ENCODE data around the gene AMT. TPM values are rescaled to one million over a fixed set of nuclear protein-coding genes. Genes with fewer than 3 reads are reported as not detected.

The AMT gene
- polyA plus RNA-seq, 2 of the 4 experiments (the other 2 are of a cell fraction): 0.83 to 1.4 TPM

GRCh38 chr3:49469936-49470713 is 47.9 kb upstream of the AMT start, which contains the start of gene DAG1:
Gene DAG1, plus strand, starts transcription at chr3:49470267. Its CDS starts 40,268 bp downstream, at chr3:49510535.
- H3K4me2 ChIP-seq: peak within 1 kb of the TSS; percentile 99
- ATAC-seq (peak; percentile 90), FAIRE-seq (no peak), DNase-seq (ENCODE audit: low read depth in 1 of 2, low spot score in 1 of 2) (peak; percentile 89 to 94)
- peaks cover 31% of the 10 kb centered on the region for H3K4me1 ChIP-seq
- ChIA-PET CTCF (interaction anchor here (0.6 to 1.4 kb wide), 3 partner anchors 10 to 185 kb away, joined by 3 to 5 read pairs (median 3); no protein-coding TSS in a partner anchor), POLR2A (interaction anchor here (0.8 to 2.5 kb wide), 12 partner anchors 9 to 441 kb away, joined by 3 to 23 read pairs (median 4); partner anchors contain the start of genes GPX1, IMPDH2, NICN1 and RHOA)
- peak within 1 kb of the TSS; percentile 94 to 99 for H3K27ac ChIP-seq
- WGBS (ENCODE audit: missing lambda C conversion rate): 1% methylated on average over 17 of the region's 108 CpGs
- no peaks in the 10 kb centered on the region for H3K9me3 ChIP-seq
- peak within 1 kb of the TSS; percentile 89 for H3K4me3 ChIP-seq
- TF ChIP-seq FOSB (CRISPR knock-in tag; IDR thresholded peaks at IDR 0.05) (no peak), HES2 (IDR thresholded peaks at IDR 0.05) (no peak), CEBPB (IDR thresholded peaks at IDR 0.05) (no peak), ZNF302 (CRISPR knock-in tag; IDR thresholded peaks at IDR 0.05) (no peak), EHMT2 (IDR thresholded peaks at IDR 0.05; ENCODE audit: low read depth) (no peak), TFCP2L1 (CRISPR knock-in tag; IDR thresholded peaks at IDR 0.05) (no peak), E2F6 (IDR thresholded peaks at IDR 0.05; ENCODE audit: borderline replicate concordance, low read depth) (peak; percentile 40; the same call in 1 of the 2 replicates), MAZ (IDR thresholded peaks at IDR 0.05; ENCODE audit: borderline replicate concordance, low read depth, low read length) (no peak), ESRRA (IDR thresholded peaks at IDR 0.05; ENCODE audit: borderline replicate concordance, low read length) (no peak), EHF (CRISPR knock-in tag; IDR thresholded peaks at IDR 0.05) (no peak), HOXB5 (CRISPR knock-in tag; IDR thresholded peaks at IDR 0.05) (no peak), NR3C1 (IDR thresholded peaks at IDR 0.05) (no peak), RAD21 (conservative IDR thresholded peaks at IDR 0.05 in 1 of 2, IDR thresholded peaks at IDR 0.05 in 1 of 2) (no peak), PHF8 (IDR thresholded peaks at IDR 0.05; ENCODE audit: borderline replicate concordance, low read depth) (0 out of 2 replicates have a peak, but pooled peaks have one; percentile 36), FOSL2 (IDR thresholded peaks at IDR 0.05) (no peak), FOSL2 (CRISPR knock-in tag; IDR thresholded peaks at IDR 0.05) (no peak), KDM1A (IDR thresholded peaks at IDR 0.05; ENCODE audit: low read depth) (no peak), POLR2A (IDR thresholded peaks at IDR 0.05; ENCODE audit: low read length) (peak; percentile 52; the same call in 1 of the 2 replicates), EP300 (IDR thresholded peaks at IDR 0.05) (no peak), JUN (IDR thresholded peaks at IDR 0.05) (peak in 1 of 2 experiments; percentile 74; a peak in 2 of 5 replicates), HOXB13 (CRISPR knock-in tag; IDR thresholded peaks at IDR 0.05; ENCODE audit: low read depth) (no peak), ZSCAN20 (CRISPR knock-in tag; IDR thresholded peaks at IDR 0.05) (no peak), ELK1 (IDR thresholded peaks at IDR 0.05; ENCODE audit: low read depth, low read length) (no peak), KDM5A (IDR thresholded peaks at IDR 0.05) (no peak), TP53 (CRISPR knock-in tag; IDR thresholded peaks at IDR 0.05) (no peak), HDAC2 (IDR thresholded peaks at IDR 0.05) (no peak), SMC3 (IDR thresholded peaks at IDR 0.05) (no peak), MAFK (IDR thresholded peaks at IDR 0.05; ENCODE audit: partially characterized antibody) (no peak), HEYL (CRISPR knock-in tag; IDR thresholded peaks at IDR 0.05) (no peak), PBX3 (IDR thresholded peaks at IDR 0.05) (no peak), GATA3 (IDR thresholded peaks at IDR 0.05; ENCODE audit: borderline replicate concordance) (no peak), MAX (IDR thresholded peaks at IDR 0.05) (peak; percentile 18; the same call in 1 of the 2 replicates), CTCF (IDR thresholded peaks at IDR 0.05) (no peak), NPAS2 (CRISPR knock-in tag; IDR thresholded peaks at IDR 0.05; ENCODE audit: borderline replicate concordance) (no peak), ZC3H11A (IDR thresholded peaks at IDR 0.05) (no peak), RNF2 (IDR thresholded peaks at IDR 0.05; ENCODE audit: borderline replicate concordance, low read depth) (no peak), ZFP36 (IDR thresholded peaks at IDR 0.05; ENCODE audit: borderline replicate concordance, partially characterized antibody) (no peak), SREBF2 (IDR thresholded peaks at IDR 0.05) (no peak)

Measured in A549 (cell line).